Heart left ventricle (tissue), 16 donors: ENCODE measurements around the gene IL2RA. TPM values are rescaled to one million over a fixed set of nuclear protein-coding genes. Genes with fewer than 3 reads are reported as not detected.

Experiments
- ATAC-seq, 4 donors: fragments of 200-7000 bp; cut with Tn5 transposase; one replicate each; pipeline ENCODE4 v1.9.1; 2020 to 2022; ENCODE audit warnings: moderate library complexity in 4 of 4, mild to moderate bottlenecking in 3 of 4, moderate number of reproducible peaks in 1 of 4
- DNase-seq, 5 donors: peaks; one replicate each; pipeline ENCODE4 v3.0.0-alpha.2; 2020
- H3K27ac ChIP-seq, 12 donors: fragments of 200-600 bp; sonication (generic) in 4 of 12; one replicate each; pipeline versions ENCODE4 v1.5.0 to v1.8.0; 2016 to 2022; ENCODE audit warnings: mild to moderate bottlenecking in 2 of 12
- H3K27me3 ChIP-seq, 9 donors: fragments of 200-600 bp; sonication (generic) in 2 of 9; one replicate each; pipeline versions ENCODE4 v1.5.1 to v1.8.0; 2016 to 2022; ENCODE audit warnings: mild to moderate bottlenecking in 3 of 9
- H3K36me3 ChIP-seq, 9 donors: fragments of 200-600 bp; sonication (generic) in 2 of 9; one replicate each; pipeline versions ENCODE4 v1.5.0 to v1.8.0; 2018 to 2022; ENCODE audit warnings: mild to moderate bottlenecking in 2 of 9
- H3K4me1 ChIP-seq, 12 donors: fragments of 200-600 bp; sonication (generic) in 4 of 12; one replicate each; pipeline versions ENCODE4 v1.5.0 to v1.8.0; 2016 to 2022; ENCODE audit warnings: mild to moderate bottlenecking in 3 of 12
- H3K4me3 ChIP-seq, 12 donors: fragments of 200-600 bp; sonication (generic) in 4 of 12; one replicate each; pipeline versions ENCODE4 v1.5.0 to v1.8.0; 2017 to 2022; ENCODE audit warnings: mild to moderate bottlenecking in 9 of 12, moderate library complexity in 4 of 12
- H3K9me3 ChIP-seq, 12 donors: fragments of 200-600 bp; sonication (generic) in 4 of 12; one replicate each; pipeline versions ENCODE4 v1.5.0 to v1.8.0; 2016 to 2022; ENCODE audit warnings: mild to moderate bottlenecking in 1 of 12
- CTCF ChIP-seq, 12 donors: fragments of 200-600 bp; sonication (generic) in 4 of 12; IDR thresholded peaks; one replicate each; pipeline versions ENCODE4 v1.5.0 to v1.8.0; 2018 to 2022; ENCODE audit warnings: antibody characterized with exemption in 12 of 12, mild to moderate bottlenecking in 5 of 12
- POLR2A ChIP-seq, 2 donors: fragments of 450-650 bp; IDR thresholded peaks; one replicate each; pipeline ENCODE4 v1.6.1; 2017; ENCODE audit warnings: antibody characterized with exemption in 2 of 2, mild to moderate bottlenecking in 2 of 2, moderate library complexity in 2 of 2
- WGBS, 4 donors: extraction: QIAGEN DNeasy Blood & Tissue Kit in 2 of 4; methylation state at CpG; one replicate each; pipeline versions ENCODE4 v1.1.5 to v1.1.7; 2013 to 2018; 5-methylcytosine and 5-hydroxymethylcytosine counted together
- intact Hi-C, 10 donors: fragments of 100-400 bp; cut with DNase I; formaldehyde crosslinking; loops; one replicate each; pipeline versions ENCODE4 v1.11.1 to v1.14.2; 2022
- polyA plus RNA-seq, 2 donors: library from polyadenylated mRNA; stranded (reverse); fragments of 200-250 nt; gene quantifications; one replicate each; pipeline ENCODE4 v1.2.3, GENCODE V29; 2013
- total RNA-seq, 9 donors: library from RNA; depleted of rRNA in 2 of 9; stranded (reverse); fragments of >200 nt in 2 of 9; fragmentation: NEBNext Ultra II Directional in 3 of 9; extraction: Animal tissue kit (Norgen Biotek cat#: 25700) in 3 of 9; gene quantifications; one replicate each; pipeline versions ENCODE4 v1.1.0 to v1.2.4, GENCODE V29; 2016 to 2023
- donor health status: ischemic (EF 13 %, LVEDD 7.1; RV severe dilation, severe dysfunction).
- donor health status: healthy with polysubstance abuse.
- donor health status: DM: no; HTN: yes; CAD: no.
- donor health status: DM: no; HTN: no; CAD: no.
- donor health status: ischemic (EF 25% LVEDD 6.9; RV normal size, moderate dysfunction).
- donor health status: ischemic (EF 25% LVEDD 5.7; RV mildly dilated, moderate dysfunction).
- donor health status: healthy.
- donor health status: DM: yes; HTN: yes; CAD: no.
- donor health status: ischemic (EF 35%, LVEDD 5.7; RV mildly dilated, moderate dysfunction).
- donor health status: nonischemic (EF 11% LVEDD 7.7; RV severe dilation, severe dysfunction).
- donor health status: DM: yes; HTN: yes; CAD: no.
- donor health status: PGD.
- donor health status: ischemic (EF 29% LVEDD 5.4; RV normal size, mild dysfunction).
- donor health status: nonischemic (EF 23%, LVEDD 6.1; RV moderate dilation, normal function).

Gene IL2RA
- total and polyA plus RNA-seq, 11 donors: 0.11 to 11.1 (median 0.90) TPM; not detected in 1

- Histone ChIP-seq H3K27me3 (peaks cover 0 to 4% (median 0%) of the 10 kb centered on the region in 9 donors), H3K27ac (no peak overlapping the region), H3K4me3 (no peak overlapping the region), H3K9me3 (peaks cover 0 to 9% (median 0%) of the 10 kb centered on the region in 12 donors), H3K36me3 (no peaks in the 10 kb centered on the region), H3K4me1 (peaks cover 0 to 23% (median 0%) of the 10 kb centered on the region in 12 donors)
- WGBS, 4 donors: 89 to 92% (median 89%) methylated on average over 5 of the region's 5 CpGs
- no peak for ATAC-seq
- DNase-seq: no peak
- no peak for TF ChIP-seq POLR2A (IDR thresholded peaks at IDR 0.05)
- no peak for TF ChIP-seq CTCF (IDR thresholded peaks at IDR 0.05)
- intact Hi-C loops: no loop called here
Measured at GRCh38 chr10:6040205-6040604, 22.0 kb downstream of the IL2RA start.

- H3K27ac ChIP-seq: no peak overlapping the region
- WGBS, 4 donors: 90 to 95% (median 92%) methylated on average over 4 of the region's 4 CpGs
- peaks cover 0 to 23% (median 0%) of the 10 kb centered on the region in 12 donors for H3K4me1 ChIP-seq
Measured at GRCh38 chr10:6039711-6040110, 22.5 kb downstream of the IL2RA start.

GRCh38 chr10:6038071-6038631 is 24.0 kb downstream of the IL2RA start:
- Histone ChIP-seq H3K9me3 (peaks cover 0 to 9% (median 0%) of the 10 kb centered on the region in 12 donors), H3K4me3 (no peak overlapping the region), H3K27me3 (peaks cover 0 to 4% (median 0%) of the 10 kb centered on the region in 9 donors), H3K4me1 (peaks cover 0 to 36% (median 0%) of the 10 kb centered on the region in 12 donors), H3K27ac (peak overlapping the region in 1 of 12 donors; percentile 11), H3K36me3 (no peaks in the 10 kb centered on the region)
- no peak for ATAC-seq
- DNase-seq: no peak
- WGBS, 4 donors: 84 to 92% (median 85%) methylated on average over 2 of the region's 2 CpGs
- no peak for TF ChIP-seq POLR2A (IDR thresholded peaks at IDR 0.05)
- TF ChIP-seq CTCF (IDR thresholded peaks at IDR 0.05): no peak
- intact Hi-C loops: no loop called here

More at GRCh38 chr10:6039711-6040110, 22.5 kb downstream of the IL2RA start:
- intact Hi-C loops: no loop called here
- ATAC-seq: no peak
- H3K4me3 ChIP-seq: no peak overlapping the region
- TF ChIP-seq CTCF (IDR thresholded peaks at IDR 0.05) (no peak), POLR2A (IDR thresholded peaks at IDR 0.05) (no peak)
- no peaks in the 10 kb centered on the region for H3K36me3 ChIP-seq
- H3K27me3 ChIP-seq: peaks cover 0 to 4% (median 0%) of the 10 kb centered on the region in 9 donors
- no peak for DNase-seq
- H3K9me3 ChIP-seq: peaks cover 0 to 9% (median 0%) of the 10 kb centered on the region in 12 donors

GRCh38 chr10:6037422-6037821 is 24.7 kb downstream of the IL2RA start:
- Histone ChIP-seq H3K27ac (no peak overlapping the region), H3K9me3 (peaks cover 0 to 9% (median 0%) of the 10 kb centered on the region in 12 donors), H3K4me1 (peaks cover 0 to 42% (median 0%) of the 10 kb centered on the region in 12 donors), H3K4me3 (no peak overlapping the region), H3K27me3 (peaks cover 0 to 4% (median 0%) of the 10 kb centered on the region in 9 donors), H3K36me3 (no peaks in the 10 kb centered on the region)
- TF ChIP-seq CTCF (IDR thresholded peaks at IDR 0.05) (no peak), POLR2A (IDR thresholded peaks at IDR 0.05) (no peak)
- DNase-seq: no peak
- ATAC-seq: no peak
- intact Hi-C loops: no loop called here
- WGBS, 4 donors: 75 to 80% (median 77%) methylated on average over 8 of the region's 8 CpGs
